Keratinocyte (primary cell): ENCODE data around the gene ADI1. TPM values are rescaled to one million over a fixed set of nuclear protein-coding genes. Genes with fewer than 3 reads are reported as not detected.

Experiments
- DNase-seq: peaks from one replicate; pipeline ENCODE4 v3.0.0-alpha.2; 2011; ENCODE audit warnings: low read depth, missing footprints, low spot score
- FAIRE-seq: peaks from 2 replicates; lab custom pipeline; 2011; peaks lifted over from hg19 to GRCh38; lab: Jason Lieb, UNC
- H2AFZ ChIP-seq: 2 replicates; pipeline ENCODE4 v1.6.0; 2012; ENCODE audit warnings: low read length, control low read depth, inconsistent platforms; ENCODE audit not compliant: control insufficient read depth
- H3K27ac ChIP-seq: 2 replicates; pipeline ENCODE4 v1.5.1; 2011; ENCODE audit warnings: low read length; ENCODE audit not compliant: control insufficient read depth, insufficient read depth
- H3K27me3 ChIP-seq: 3 replicates; pipeline ENCODE4 v1.6.0; 2011; ENCODE audit warnings: low read length; ENCODE audit not compliant: control insufficient read depth, insufficient read depth; ENCODE audit errors: extremely low read depth
- H3K36me3 ChIP-seq, 2 experiments: 2 replicates in 1 of 2; 3 replicates in 1 of 2; pipeline ENCODE4 v1.5.1; 2011; ENCODE audit warnings: low read length in 2 of 2, mild to moderate bottlenecking in 1 of 2; ENCODE audit not compliant: control insufficient read depth in 2 of 2, insufficient read depth in 2 of 2; ENCODE audit errors: extremely low read depth in 1 of 2
- H3K4me1 ChIP-seq: 3 replicates; pipeline ENCODE4 v1.5.1; 2011; ENCODE audit warnings: low read length; ENCODE audit not compliant: control insufficient read depth, insufficient read depth; ENCODE audit errors: extremely low read depth
- H3K4me2 ChIP-seq: 3 replicates; pipeline ENCODE4 v1.6.0; 2011; ENCODE audit warnings: low read depth, low read length; ENCODE audit not compliant: control insufficient read depth, insufficient read depth; ENCODE audit errors: extremely low read depth
- H3K4me3 ChIP-seq, 3 experiments: fragments of 200-600 bp in 1 of 3; sonication (generic) in 1 of 3; 2 replicates in 2 of 3; 3 replicates in 1 of 3; pipeline ENCODE4 v1.5.1; 2011 to 2016; ENCODE audit warnings: low read length in 3 of 3, mild to moderate bottlenecking in 3 of 3, control low read depth in 2 of 3, inconsistent platforms in 1 of 3, low read depth in 1 of 3, mixed read lengths in 1 of 3, mixed run types in 1 of 3, moderate library complexity in 1 of 3; ENCODE audit not compliant: control insufficient read depth in 2 of 3, insufficient read depth in 2 of 3; ENCODE audit errors: extremely low read depth in 1 of 3
- H3K79me2 ChIP-seq: 2 replicates; pipeline ENCODE4 v1.6.0; 2012; ENCODE audit warnings: low read length; ENCODE audit not compliant: control insufficient read depth, insufficient read depth
- H3K9ac ChIP-seq: 3 replicates; pipeline ENCODE4 v1.6.0; 2011; ENCODE audit warnings: low read length; ENCODE audit not compliant: control insufficient read depth, insufficient read depth; ENCODE audit errors: extremely low read depth
- H3K9me1 ChIP-seq: 3 replicates; pipeline ENCODE4 v1.6.0; 2011; ENCODE audit warnings: low read length; ENCODE audit not compliant: control insufficient read depth, insufficient read depth; ENCODE audit errors: extremely low read depth
- H3K9me3 ChIP-seq: 2 replicates; pipeline ENCODE4 v1.5.1; 2012; ENCODE audit warnings: low read depth, low read length; ENCODE audit not compliant: control insufficient read depth
- H4K20me1 ChIP-seq: 3 replicates; pipeline ENCODE4 v1.6.0; 2011; ENCODE audit warnings: low read length; ENCODE audit not compliant: control insufficient read depth, insufficient read depth; ENCODE audit errors: extremely low read depth
- CTCF ChIP-seq, 3 experiments: IDR thresholded peaks in 1 of 3; conservative IDR thresholded peaks in 1 of 3; optimal IDR thresholded peaks in 1 of 3; 2 replicates in 2 of 3; 3 replicates in 1 of 3; pipeline versions ENCODE3 to v1.5.1; 2011; ENCODE audit warnings: low read length in 3 of 3, mild to moderate bottlenecking in 3 of 3, moderate library complexity in 2 of 3, control low read depth in 1 of 3, inconsistent platforms in 1 of 3; ENCODE audit not compliant: insufficient read depth in 2 of 3; ENCODE audit errors: extremely low read depth in 1 of 3
- EZH2 ChIP-seq: IDR thresholded peaks from one replicate; pipeline ENCODE4 v1.6.1; 2012; ENCODE audit warnings: inconsistent platforms, mild to moderate bottlenecking, low read length, moderate library complexity
- dilution Hi-C: fragments of 300-500 bp; cut with MboI; formaldehyde crosslinking; loops from one replicate; pipeline ENCODE4 v1.7.0; 2020; ENCODE audit warnings: low sequenced_read_pairs; ENCODE audit not compliant: extremely low pct_ligation_motif_present
- polyA plus RNA-seq, 5 experiments: library from polyadenylated mRNA; depleted of rRNA in 3 of 5; stranded (reverse) in 3 of 5; stranded (forward) in 1 of 5; unstranded in 1 of 5; fragments of >200 nt; gene quantifications; 1 replicate in 1 of 5; 2 replicates in 3 of 5; 3 replicates in 1 of 5; pipeline versions ENCODE4 v1.2.1 to v1.2.3, GENCODE V29; 2011 to 2012; ENCODE audit warnings: missing spikeins in 2 of 5, low read depth in 1 of 5, low replicate concordance in 1 of 5

Gene ADI1
- polyA plus RNA-seq, 1 donor (not counting 4 experiments of a cell fraction or from before 2014, with no cell fraction given), result 47.4 TPM

DNA sequence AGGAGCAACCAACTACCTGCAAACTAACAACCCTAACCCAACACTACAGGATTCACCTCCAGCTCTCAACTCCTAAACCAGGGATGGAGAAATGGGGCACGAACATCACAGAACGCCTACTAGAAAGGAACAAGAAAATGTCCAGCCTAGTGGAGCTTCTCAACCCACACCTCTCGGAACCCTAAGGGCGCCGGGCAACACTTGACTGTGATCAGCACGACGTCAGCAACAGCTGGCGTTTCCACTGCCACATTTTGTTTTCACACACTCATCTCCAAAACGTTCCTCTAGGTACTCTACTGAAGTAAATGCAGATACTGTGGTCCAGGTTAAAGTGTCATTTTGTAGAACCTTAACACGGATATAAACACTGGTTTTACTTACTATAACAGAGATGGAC, 34.6 kb upstream of the ADI1 start:
- Histone ChIP-seq H3K79me2 (peaks cover 33% of the 10 kb centered on the region), H2AFZ (no peak overlapping the region), H3K9ac (no peak overlapping the region)

GRCh38 chr2:3547915-3548314, 28.6 kb upstream of the ADI1 start:
- Histone ChIP-seq H3K9me3 (no peaks in the 10 kb centered on the region), H3K4me3 (no peak overlapping the region), H4K20me1 (peaks cover 3% of the 10 kb centered on the region), H3K27ac (no peak overlapping the region), H3K36me3 (peaks cover 28 to 41% of the 10 kb centered on the region in 2 experiments), H3K27me3 (no peaks in the 10 kb centered on the region), H2AFZ (no peak overlapping the region), H3K4me2 (no peak overlapping the region), H3K9me1 (no peaks in the 10 kb centered on the region), H3K79me2 (peaks cover 7% of the 10 kb centered on the region), H3K4me1 (no peaks in the 10 kb centered on the region), H3K9ac (no peak overlapping the region)
- DNase-seq (no peak), FAIRE-seq (no peak)
- dilution Hi-C loops, result no loop called here
- TF ChIP-seq EZH2 (no peak), CTCF (optimal IDR thresholded peaks at IDR 0.05 in 1 of 3, IDR thresholded peaks at IDR 0.05 in 1 of 3, conservative IDR thresholded peaks at IDR 0.05 in 1 of 3; ENCODE audit: extremely low read depth in 1 of 3, insufficient read depth in 2 of 3, low read length in 3 of 3) (no peak)

More for the DNA sequence above, 34.6 kb upstream of the ADI1 start:
- no peak overlapping the region for H3K4me2 ChIP-seq
- H4K20me1 ChIP-seq, result no peaks in the 10 kb centered on the region
- dilution Hi-C loops, result no loop called here
- peaks cover 28 to 32% of the 10 kb centered on the region in 2 experiments for H3K36me3 ChIP-seq
- no peaks in the 10 kb centered on the region for H3K27me3 ChIP-seq
- H3K4me3 ChIP-seq, result no peak overlapping the region
- FAIRE-seq (no peak), DNase-seq (no peak)
- H3K27ac ChIP-seq, result no peak overlapping the region
- H3K4me1 ChIP-seq, result peaks cover 7% of the 10 kb centered on the region
- H3K9me1 ChIP-seq, result no peaks in the 10 kb centered on the region
- no peaks in the 10 kb centered on the region for H3K9me3 ChIP-seq
- TF ChIP-seq EZH2 (no peak), CTCF (optimal IDR thresholded peaks at IDR 0.05 in 1 of 3, IDR thresholded peaks at IDR 0.05 in 1 of 3, conservative IDR thresholded peaks at IDR 0.05 in 1 of 3; ENCODE audit: extremely low read depth in 1 of 3, insufficient read depth in 2 of 3, low read length in 3 of 3) (no peak)
